Transverse colon (tissue), 4 donors: ENCODE data around the gene BACE2. TPM values are rescaled to one million over a fixed set of nuclear protein-coding genes. Genes with fewer than 3 reads are reported as not detected.

Experiments
- DNase-seq: peaks from one replicate; pipeline ENCODE4 v3.0.0-alpha.2; 2019
- H3K27ac ChIP-seq, 4 donors: fragments of 200-600 bp; sonication (generic); 2 replicates each; pipeline ENCODE4 v1.5.1; 2016 to 2018; ENCODE audit warnings: inconsistent platforms in 4 of 4
- H3K27me3 ChIP-seq: fragments of 200-600 bp; sonication (generic); 2 replicates; pipeline ENCODE4 v1.5.1; 2017; ENCODE audit warnings: inconsistent platforms
- H3K36me3 ChIP-seq, 4 donors: fragments of 200-600 bp; sonication (generic); 2 replicates each; pipeline ENCODE4 v1.5.1; 2017 to 2019; ENCODE audit warnings: inconsistent platforms in 4 of 4
- H3K4me1 ChIP-seq, 4 donors: fragments of 200-600 bp; sonication (generic); 2 replicates each; pipeline ENCODE4 v1.5.1; 2017 to 2020; ENCODE audit warnings: inconsistent platforms in 4 of 4
- H3K4me3 ChIP-seq, 4 donors: fragments of 200-600 bp; sonication (generic); 1 replicate in 1 of 4; 2 replicates in 3 of 4; pipeline versions ENCODE4 v1.5.1 to v1.6.1; 2017 to 2019; ENCODE audit warnings: inconsistent platforms in 4 of 4
- H3K9me3 ChIP-seq, 2 donors: fragments of 200-600 bp; sonication (generic); 2 replicates each; pipeline ENCODE4 v1.5.1; 2017 to 2019; ENCODE audit warnings: inconsistent platforms in 2 of 2
- CTCF ChIP-seq, 5 experiments: fragments of 200-600 bp in 3 of 5; fragments of 450-650 bp in 2 of 5; sonication (generic) in 3 of 5; IDR thresholded peaks; 1 replicate in 2 of 5; 2 replicates in 3 of 5; pipeline ENCODE4 v1.5.1; 2016 to 2017; ENCODE audit warnings: antibody characterized with exemption in 5 of 5, inconsistent platforms in 3 of 5, mild to moderate bottlenecking in 2 of 5, moderate library complexity in 1 of 5
- EP300 ChIP-seq: sonication (generic); formaldehyde crosslinking; IDR thresholded peaks from one replicate; pipeline ENCODE4 v1.6.1; 2017; ENCODE audit warnings: antibody characterized with exemption, low read depth
- POLR2A ChIP-seq: fragments of 450-650 bp; IDR thresholded peaks from one replicate; pipeline ENCODE4 v1.6.1; 2016; ENCODE audit warnings: antibody characterized with exemption, mild to moderate bottlenecking, moderate library complexity
- POLR2AphosphoS5 ChIP-seq, 3 donors: sonication (generic); formaldehyde crosslinking; IDR thresholded peaks; one replicate each; pipeline ENCODE4 v1.6.1; 2016; ENCODE audit warnings: antibody characterized with exemption in 3 of 3
- WGBS, 2 donors: methylation state at CpG; one replicate each; pipeline ENCODE4 v1.1.5; 2018; ENCODE audit warnings: low coverage in 1 of 2; 5-methylcytosine and 5-hydroxymethylcytosine counted together
- in situ Hi-C, 4 donors: fragments of 200-750 bp; cut with MboI; loops; one replicate each; pipeline versions ENCODE4 v1.15.0 to v1.15.1; 2017; ENCODE audit warnings: low sequenced_read_pairs in 3 of 4, low pct_ligation_motif_present in 1 of 4, low pct_unique_long_range_greater_than_20kb in 1 of 4
- intact Hi-C: fragments of 100-400 bp; cut with DNase I; formaldehyde crosslinking; loops from one replicate; pipeline ENCODE4 v1.15.1; 2023; ENCODE audit warnings: low total_unique reads
- total RNA-seq, 4 donors: library from RNA; depleted of rRNA; stranded (reverse); fragments of >200 nt; gene quantifications; one replicate each; pipeline ENCODE4 v1.1.0, GENCODE V29; 2016

Gene BACE2
- total RNA-seq, 4 donors from 2014 or later: 28.4 to 52.5 (median 43.9) TPM

- in situ Hi-C loops (loop anchor here in 1 of 4 donors (25.0 kb wide), 1 partner anchor 291 kb away; no protein-coding TSS in a partner anchor), intact Hi-C loops (no loop called here)
- TF ChIP-seq EP300 (no peak), POLR2AphosphoS5 (IDR thresholded peaks at IDR 0.05) (peak in 1 of 3 donors; percentile 54)
- 61 to 69% methylated on average over 5 to 15 of the region's 15 CpGs for WGBS, 2 donors
- H3K36me3 ChIP-seq: no peaks in the 10 kb centered on the region
- peak overlapping the region; percentile 8 to 85 (median 53) for H3K27ac ChIP-seq
- peaks cover 6 to 41% (median 22%) of the 10 kb centered on the region in 4 donors for H3K4me1 ChIP-seq
- no peaks in the 10 kb centered on the region for H3K27me3 ChIP-seq
- peak; percentile 43 for DNase-seq
- no peak overlapping the region for H3K4me3 ChIP-seq
- H3K9me3 ChIP-seq: no peaks in the 10 kb centered on the region
These were observed 3.1 kb downstream of the BACE2 start for GRCh38 chr21:41170859-41171609.

GRCh38 chr21:41175080-41175479 is 7.1 kb downstream of the BACE2 start:
- H3K4me3 ChIP-seq: no peak overlapping the region
- no peaks in the 10 kb centered on the region for H3K9me3 ChIP-seq
- no peaks in the 10 kb centered on the region for H3K36me3 ChIP-seq
- no peak overlapping the region for H3K27ac ChIP-seq
- peak; percentile 25 for DNase-seq
- TF ChIP-seq CTCF (IDR thresholded peaks at IDR 0.05): no peak
- TF ChIP-seq POLR2A: no peak
- no peak for TF ChIP-seq EP300
- TF ChIP-seq POLR2AphosphoS5 (IDR thresholded peaks at IDR 0.05): no peak
- 55 to 57% methylated on average over 1 to 6 of the region's 6 CpGs for WGBS, 2 donors
- peaks cover 0 to 37% (median 23%) of the 10 kb centered on the region in 4 donors for H3K4me1 ChIP-seq
- intact Hi-C loops: loop anchor here (5.0 kb wide), 1 partner anchor 1052 kb away; no protein-coding TSS in a partner anchor
- in situ Hi-C loops: no loop called here
- H3K27me3 ChIP-seq: no peaks in the 10 kb centered on the region

- H3K9me3 ChIP-seq: no peaks in the 10 kb centered on the region
- DNase-seq: no peak
- intact Hi-C loops: loop anchor here (5.0 kb wide), 1 partner anchor 1050 kb away; no protein-coding TSS in a partner anchor
- no peak overlapping the region for H3K4me3 ChIP-seq
- no peaks in the 10 kb centered on the region for H3K27me3 ChIP-seq
- H3K36me3 ChIP-seq: no peaks in the 10 kb centered on the region
- H3K27ac ChIP-seq: no peak overlapping the region
- H3K4me1 ChIP-seq: peaks cover 0 to 31% (median 24%) of the 10 kb centered on the region in 4 donors
- TF ChIP-seq POLR2A (no peak), POLR2AphosphoS5 (IDR thresholded peaks at IDR 0.05) (no peak), CTCF (IDR thresholded peaks at IDR 0.05) (no peak), EP300 (no peak)
- 73 to 80% methylated on average over 2 to 3 of the region's 3 CpGs for WGBS, 2 donors
- in situ Hi-C loops: no loop called here
These were observed 8.9 kb downstream of the BACE2 start for GRCh38 chr21:41176846-41177245.

GRCh38 chr21:41180752-41181151 is 12.8 kb downstream of the BACE2 start:
- intact Hi-C loops (no loop called here), in situ Hi-C loops (no loop called here)
- no peak overlapping the region for H3K4me3 ChIP-seq
- no peaks in the 10 kb centered on the region for H3K9me3 ChIP-seq
- no peak for TF ChIP-seq POLR2AphosphoS5 (IDR thresholded peaks at IDR 0.05)
- TF ChIP-seq POLR2A: no peak
- no peak for TF ChIP-seq EP300
- no peak for TF ChIP-seq CTCF (IDR thresholded peaks at IDR 0.05)
- H3K36me3 ChIP-seq: no peaks in the 10 kb centered on the region
- 64% methylated on average over 4 of the region's 4 CpGs; no CpG with 5 or more reads in 1 of the 2 donors for WGBS, 2 donors
- no peaks in the 10 kb centered on the region for H3K27me3 ChIP-seq
- DNase-seq: no peak
- H3K27ac ChIP-seq: no peak overlapping the region
- H3K4me1 ChIP-seq: peaks cover 0 to 26% (median 20%) of the 10 kb centered on the region in 4 donors
